GM12872 (cell line): Measurements from ENCODE around the gene MRPL9.

Source experiments
- TF ChIP-seq, protein P1 (sequence below): IDR thresholded peaks from 3 replicates; pipeline ENCODE4 v1.5.1; 2011; ENCODE audit warnings: low read depth, mild to moderate bottlenecking, low read length, moderate library complexity; ENCODE audit not compliant: insufficient read depth

The MRPL9 gene

GRCh38 chr1:151710187-151710840, 53.0 kb downstream of the MRPL9 start:
- TF ChIP-seq, protein P1, sequence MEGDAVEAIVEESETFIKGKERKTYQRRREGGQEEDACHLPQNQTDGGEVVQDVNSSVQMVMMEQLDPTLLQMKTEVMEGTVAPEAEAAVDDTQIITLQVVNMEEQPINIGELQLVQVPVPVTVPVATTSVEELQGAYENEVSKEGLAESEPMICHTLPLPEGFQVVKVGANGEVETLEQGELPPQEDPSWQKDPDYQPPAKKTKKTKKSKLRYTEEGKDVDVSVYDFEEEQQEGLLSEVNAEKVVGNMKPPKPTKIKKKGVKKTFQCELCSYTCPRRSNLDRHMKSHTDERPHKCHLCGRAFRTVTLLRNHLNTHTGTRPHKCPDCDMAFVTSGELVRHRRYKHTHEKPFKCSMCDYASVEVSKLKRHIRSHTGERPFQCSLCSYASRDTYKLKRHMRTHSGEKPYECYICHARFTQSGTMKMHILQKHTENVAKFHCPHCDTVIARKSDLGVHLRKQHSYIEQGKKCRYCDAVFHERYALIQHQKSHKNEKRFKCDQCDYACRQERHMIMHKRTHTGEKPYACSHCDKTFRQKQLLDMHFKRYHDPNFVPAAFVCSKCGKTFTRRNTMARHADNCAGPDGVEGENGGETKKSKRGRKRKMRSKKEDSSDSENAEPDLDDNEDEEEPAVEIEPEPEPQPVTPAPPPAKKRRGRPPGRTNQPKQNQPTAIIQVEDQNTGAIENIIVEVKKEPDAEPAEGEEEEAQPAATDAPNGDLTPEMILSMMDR, result no peak
